K562 (cell line): ENCODE results near the gene CREB3L1. TPM values are rescaled to one million over a fixed set of nuclear protein-coding genes. Genes with fewer than 3 reads are reported as not detected.

ENCODE experiments used
- ATAC-seq: fragments of 200-7000 bp; cut with Tn5 transposase; 3 replicates; pipeline ENCODE4 v1.9.1; 2020; ENCODE audit warnings: moderate library complexity
- BruUV-seq: library from RNA; stranded (reverse); fragments of 400-500 nt; replicated peaks from 2 replicates; lab custom pipeline; 2021; lab: Mats Ljungman, UMichigan
- CTCF ChIA-PET: fragments of 300-600 bp; formaldehyde crosslinking; extraction: SDS; loops from one replicate; lab custom pipeline; 2021; ENCODE audit warnings: low intra/inter-chr PET ratio; lab: Yijun Ruan, JAX
- POLR2A ChIA-PET: fragments of 300-600, 350-650 bp; sonication (Branson Sonifier 250); formaldehyde crosslinking; extraction: SDS; loops from one replicate; lab custom pipeline; 2021; ENCODE audit warnings: antibody characterized with exemption, inconsistent platforms; lab: Yijun Ruan, JAX
- DNase-seq, 4 experiments: peaks; one replicate each; pipeline versions ENCODE4 v3.0.0 to v3.0.0-alpha.2; 2011 to 2018; ENCODE audit warnings: low spot score in 3 of 4, mixed read lengths in 3 of 4; ENCODE audit errors: extremely low read depth in 1 of 4
- FAIRE-seq: peaks from 2 replicates; lab custom pipeline; 2011; peaks lifted over from hg19 to GRCh38; lab: Jason Lieb, UNC
- H2AFZ ChIP-seq: 2 replicates; pipeline ENCODE4 v1.6.0; 2011; ENCODE audit warnings: low read depth, low read length, control low read depth, inconsistent platforms
- H3K27ac ChIP-seq: fragments of 200-600 bp; 3 replicates; pipeline ENCODE4 v1.8.0; 2011; ENCODE audit warnings: low read depth, mild to moderate bottlenecking, control low read depth, inconsistent platforms, low read length, moderate library complexity, mixed read lengths; ENCODE audit errors: extremely low read depth
- H3K27me3 ChIP-seq, 2 experiments: fragments of 300-600 bp in 1 of 2; 2 replicates in 1 of 2; 3 replicates in 1 of 2; pipeline versions ENCODE4 v1.6.0 to v1.8.0; 2011; ENCODE audit warnings: inconsistent platforms in 2 of 2, low read length in 2 of 2, mild to moderate bottlenecking in 1 of 2, mixed read lengths in 1 of 2, moderate library complexity in 1 of 2; ENCODE audit not compliant: control insufficient read depth in 2 of 2, insufficient read depth in 2 of 2
- H3K36me3 ChIP-seq: fragments of 300-600 bp; 3 replicates; pipeline ENCODE4 v1.8.0; 2011; ENCODE audit warnings: mild to moderate bottlenecking, low read length, inconsistent platforms; ENCODE audit not compliant: control insufficient read depth, insufficient read depth
- H3K4me1 ChIP-seq, 2 experiments: fragments of 200-600 bp in 1 of 2; replicated peaks in 1 of 2; 2 replicates in 1 of 2; 3 replicates in 1 of 2; pipeline versions ENCODE4 v1.5.1 to v1.8.0; 2011; ENCODE audit warnings: inconsistent platforms in 2 of 2, low read length in 2 of 2, mild to moderate bottlenecking in 1 of 2, mixed read lengths in 1 of 2, moderate library complexity in 1 of 2; ENCODE audit not compliant: control insufficient read depth in 2 of 2, insufficient read depth in 2 of 2
- H3K4me2 ChIP-seq: 2 replicates; pipeline ENCODE4 v1.6.1; 2011; ENCODE audit warnings: low read length, control low read depth, inconsistent platforms, mixed read lengths; ENCODE audit not compliant: insufficient read depth
- H3K4me3 ChIP-seq: fragments of 200-600 bp; sonication (generic), shearing (Covaris generic); 2 replicates; pipeline ENCODE4 v1.5.1; 2016; ENCODE audit warnings: control low read depth, inconsistent platforms
- H3K79me2 ChIP-seq: fragments of 200-600 bp; 3 replicates; pipeline ENCODE4 v1.8.0; 2011; ENCODE audit warnings: low read length, inconsistent platforms; ENCODE audit not compliant: control insufficient read depth, insufficient read depth
- H3K9ac ChIP-seq, 2 experiments: 2 replicates each; pipeline versions ENCODE4 v1.6.0 to v1.6.1; 2011; ENCODE audit warnings: low read depth in 2 of 2, low read length in 2 of 2, control low read depth in 1 of 2, inconsistent platforms in 1 of 2, mild to moderate bottlenecking in 1 of 2, mixed read lengths in 1 of 2; ENCODE audit not compliant: insufficient read depth in 1 of 2
- H3K9me1 ChIP-seq: one replicate; pipeline ENCODE4 v1.6.0; 2011; ENCODE audit warnings: inconsistent platforms, mild to moderate bottlenecking, low read length, moderate library complexity; ENCODE audit not compliant: control insufficient read depth, insufficient read depth
- H3K9me3 ChIP-seq: replicated peaks from 2 replicates; pipeline ENCODE4 v1.5.1; 2011; ENCODE audit warnings: low read depth, low read length, inconsistent platforms; ENCODE audit not compliant: control insufficient read depth, insufficient read depth
- H4K20me1 ChIP-seq: replicated peaks from 2 replicates; pipeline ENCODE4 v1.6.1; 2011; ENCODE audit warnings: low read length, inconsistent platforms, mixed read lengths; ENCODE audit not compliant: control insufficient read depth, insufficient read depth
- ASH1L ChIP-seq: fragments of 450-650 bp; IDR thresholded peaks from 2 replicates; pipeline ENCODE4 v1.6.1; 2018; ENCODE audit warnings: borderline replicate concordance, mild to moderate bottlenecking, low read depth; ENCODE audit not compliant: partially characterized antibody
- CHD4 ChIP-seq: fragments of 200-600 bp; sonication (generic); IDR thresholded peaks from 3 replicates; pipeline ENCODE4 v1.6.1; 2012; ENCODE audit warnings: low read depth, mild to moderate bottlenecking, mixed read lengths, low read length, inconsistent platforms; ENCODE audit not compliant: insufficient read depth, insufficient replicate concordance, poor library complexity, severe bottlenecking
- DIDO1 ChIP-seq: fragments of 450-650 bp; IDR thresholded peaks from 2 replicates; pipeline ENCODE4 v1.6.1; 2016; ENCODE audit warnings: low read depth, missing biosample characterization, missing genetic modification characterization
- GABPB1 ChIP-seq: sonication (generic); formaldehyde crosslinking; IDR thresholded peaks from 2 replicates; pipeline ENCODE4 v1.8.0; 2022; ENCODE audit warnings: mild to moderate bottlenecking, missing genetic modification reagents
- MCM2 ChIP-seq: fragments of 450-650 bp; IDR thresholded peaks from 2 replicates; pipeline ENCODE4 v1.6.1; 2017; ENCODE audit warnings: low read depth, mild to moderate bottlenecking
- MYC ChIP-seq, 2 experiments: fragments of 250-450 bp in 1 of 2; sonication (Bioruptor Pico) in 1 of 2; IDR thresholded peaks; 2 replicates each; pipeline versions ENCODE4 v1.5.1 to v1.6.1; 2012 to 2021; ENCODE audit warnings: low read depth in 2 of 2, borderline replicate concordance in 1 of 2, improper control_type of control experiment in 1 of 2, low read length in 1 of 2, mild to moderate bottlenecking in 1 of 2, moderate library complexity in 1 of 2
- TEAD1 ChIP-seq, 2 experiments: fragments of 450-650 bp in 1 of 2; sonication (generic) in 1 of 2; formaldehyde crosslinking; IDR thresholded peaks; 2 replicates each; pipeline versions ENCODE4 v1.4.0 to v1.8.0; 2020 to 2022; ENCODE audit warnings: mild to moderate bottlenecking in 2 of 2, missing genetic modification reagents in 1 of 2
- ZNF124 ChIP-seq: sonication (generic); formaldehyde crosslinking; IDR thresholded peaks from 2 replicates; pipeline ENCODE4 v1.8.1; 2022; ENCODE audit warnings: missing genetic modification reagents
- ZNF133 ChIP-seq: fragments of 250-450 bp; sonication (Bioruptor Pico); IDR thresholded peaks from 2 replicates; pipeline ENCODE4 v1.4.0; 2020; ENCODE audit warnings: mild to moderate bottlenecking
- ZNF140 ChIP-seq: fragments of 250-450 bp; sonication (Bioruptor Pico); IDR thresholded peaks from 2 replicates; pipeline ENCODE4 v1.8.0; 2021; ENCODE audit warnings: moderate library complexity, mild to moderate bottlenecking, inconsistent platforms
- ZNF23 ChIP-seq: fragments of 250-450 bp; sonication (Bioruptor Pico); IDR thresholded peaks from 2 replicates; pipeline ENCODE4 v1.4.0; 2020; ENCODE audit warnings: mild to moderate bottlenecking
- ZNF3 ChIP-seq: fragments of 250-450 bp; sonication (Bioruptor Pico); IDR thresholded peaks from 2 replicates; pipeline ENCODE4 v1.5.0; 2021; ENCODE audit warnings: mild to moderate bottlenecking, moderate library complexity
- WGBS: fragments of 100-300 bp; shearing (Covaris generic); methylation state at CpG from one replicate; pipeline ENCODE4 v1.1.6; 2016; ENCODE audit warnings: low coverage, mixed read lengths; ENCODE audit not compliant: insufficient coverage; ENCODE audit errors: missing lambda C conversion rate; 5-methylcytosine and 5-hydroxymethylcytosine counted together
- in situ Hi-C: fragments of 300-500 bp; cut with MboI; formaldehyde crosslinking; loops from 4 replicates; pipeline ENCODE4 v1.15.0; 2018; ENCODE audit warnings: inconsistent platforms, mixed read lengths
- intact Hi-C: fragments of 100-400 bp; cut with micrococcal nuclease; formaldehyde crosslinking; loops from 2 replicates; pipeline ENCODE4 v1.14.2; 2022
- polyA plus RNA-seq, 8 experiments: library from polyadenylated mRNA; depleted of rRNA in 4 of 8; stranded (reverse) in 5 of 8; unstranded in 3 of 8; fragments of >200 nt; fragmentation: Nextera tagmentation in 2 of 8; fragmentation: Illumina TruSeq in 1 of 8; extraction: Ambion mirVana in 2 of 8; extraction: Trizol in 1 of 8; gene quantifications; 2 replicates each; pipeline versions ENCODE4 v1.2.1 to v1.2.3, GENCODE V29; 2011 to 2014; ENCODE audit warnings: inconsistent platforms in 1 of 8, missing spikeins in 1 of 8
- total RNA-seq, 7 experiments: library from RNA; depleted of rRNA in 6 of 7; stranded (reverse); fragments of >200 nt in 6 of 7; fragmentation: Illumina TruSeq in 2 of 7; extraction: Trizol in 2 of 7; gene quantifications; 2 replicates each; pipeline versions ENCODE4 v1.2.1 to v1.2.3, GENCODE V29; 2011 to 2021; ENCODE audit warnings: low replicate concordance in 1 of 7
- TF ChIP-seq, protein P1 (sequence below): fragments of 450-650 bp; IDR thresholded peaks from 2 replicates; pipeline ENCODE4 v1.6.1; 2016; ENCODE audit warnings: borderline replicate concordance
- TF ChIP-seq, protein P2 (sequence below), 2 experiments: fragments of 450-650 bp; IDR thresholded peaks; 2 replicates each; pipeline ENCODE4 v1.6.1; 2016

Gene CREB3L1
- total and polyA plus RNA-seq, 9 of the 15 experiments (the other 6 are each of a cell fraction or from before 2014, with no cell fraction given): 1.2 to 27.6 (median 3.7) TPM

DNA sequence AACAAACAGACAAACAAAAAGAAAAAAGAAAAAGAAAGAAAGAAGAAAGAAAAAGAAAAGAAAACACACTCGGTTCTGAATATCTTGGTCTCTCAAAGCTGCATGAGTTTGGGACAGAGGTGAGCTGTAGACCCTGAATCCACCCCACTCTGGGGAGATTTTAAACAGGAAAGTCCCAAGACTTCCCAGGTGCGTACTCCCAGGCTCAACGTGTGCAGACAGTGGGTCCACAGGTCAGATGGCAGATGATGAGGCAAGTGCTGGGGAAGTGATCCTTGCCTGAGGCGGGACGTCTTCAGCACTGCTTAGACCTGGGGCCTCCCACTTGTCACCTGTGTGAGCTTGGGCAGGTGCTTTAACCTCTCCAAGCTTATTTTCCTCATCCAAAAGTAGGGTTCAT, 9.3 kb downstream of the CREB3L1 start:
- BruUV-seq: no TSS peak
- Histone ChIP-seq H2AFZ (no peak overlapping the region), H3K9me1 (peaks cover 3% of the 10 kb centered on the region), H3K9ac (no peak overlapping the region; a peak in 1 of 4 replicates), H3K4me2 (no peak overlapping the region), H4K20me1 (0 out of 2 replicates have a peak, but pooled peaks cover 2% of the 10 kb centered on the region), H3K79me2 (peaks cover 11% of the 10 kb centered on the region; the same call in 2 of the 3 replicates), H3K27me3 (no peaks in the 10 kb centered on the region), H3K4me3 (no peak overlapping the region), H3K4me1 (peaks cover 15 to 24% of the 10 kb centered on the region in 2 experiments)
- CTCF ChIA-PET: no interaction called here
- no peak for FAIRE-seq
- TF ChIP-seq ZNF23: no peak
- TF ChIP-seq, protein P1, sequence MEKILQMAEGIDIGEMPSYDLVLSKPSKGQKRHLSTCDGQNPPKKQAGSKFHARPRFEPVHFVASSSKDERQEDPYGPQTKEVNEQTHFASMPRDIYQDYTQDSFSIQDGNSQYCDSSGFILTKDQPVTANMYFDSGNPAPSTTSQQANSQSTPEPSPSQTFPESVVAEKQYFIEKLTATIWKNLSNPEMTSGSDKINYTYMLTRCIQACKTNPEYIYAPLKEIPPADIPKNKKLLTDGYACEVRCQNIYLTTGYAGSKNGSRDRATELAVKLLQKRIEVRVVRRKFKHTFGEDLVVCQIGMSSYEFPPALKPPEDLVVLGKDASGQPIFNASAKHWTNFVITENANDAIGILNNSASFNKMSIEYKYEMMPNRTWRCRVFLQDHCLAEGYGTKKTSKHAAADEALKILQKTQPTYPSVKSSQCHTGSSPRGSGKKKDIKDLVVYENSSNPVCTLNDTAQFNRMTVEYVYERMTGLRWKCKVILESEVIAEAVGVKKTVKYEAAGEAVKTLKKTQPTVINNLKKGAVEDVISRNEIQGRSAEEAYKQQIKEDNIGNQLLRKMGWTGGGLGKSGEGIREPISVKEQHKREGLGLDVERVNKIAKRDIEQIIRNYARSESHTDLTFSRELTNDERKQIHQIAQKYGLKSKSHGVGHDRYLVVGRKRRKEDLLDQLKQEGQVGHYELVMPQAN: no peak
- TF ChIP-seq ZNF124 (CRISPR knock-in tag): no peak
- no peak for TF ChIP-seq DIDO1 (tag)
- no peak for TF ChIP-seq CHD4
- TF ChIP-seq ZNF3 (CRISPR knock-in tag): no peak
- no peak for TF ChIP-seq ZNF140 (CRISPR knock-in tag)
- TF ChIP-seq MCM2: no peak
- TF ChIP-seq TEAD1 (CRISPR knock-in tag; IDR thresholded peaks at IDR 0.05): no peak
- TF ChIP-seq, protein P2, sequence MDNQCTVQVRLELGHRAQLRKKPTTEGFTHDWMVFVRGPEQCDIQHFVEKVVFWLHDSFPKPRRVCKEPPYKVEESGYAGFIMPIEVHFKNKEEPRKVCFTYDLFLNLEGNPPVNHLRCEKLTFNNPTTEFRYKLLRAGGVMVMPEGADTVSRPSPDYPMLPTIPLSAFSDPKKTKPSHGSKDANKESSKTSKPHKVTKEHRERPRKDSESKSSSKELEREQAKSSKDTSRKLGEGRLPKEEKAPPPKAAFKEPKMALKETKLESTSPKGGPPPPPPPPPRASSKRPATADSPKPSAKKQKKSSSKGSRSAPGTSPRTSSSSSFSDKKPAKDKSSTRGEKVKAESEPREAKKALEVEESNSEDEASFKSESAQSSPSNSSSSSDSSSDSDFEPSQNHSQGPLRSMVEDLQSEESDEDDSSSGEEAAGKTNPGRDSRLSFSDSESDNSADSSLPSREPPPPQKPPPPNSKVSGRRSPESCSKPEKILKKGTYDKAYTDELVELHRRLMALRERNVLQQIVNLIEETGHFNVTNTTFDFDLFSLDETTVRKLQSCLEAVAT (IDR thresholded peaks at IDR 0.05): no peak
- no peak for TF ChIP-seq GABPB1 (CRISPR knock-in tag)
- no peak for TF ChIP-seq ASH1L
- TF ChIP-seq MYC (IDR thresholded peaks at IDR 0.05; ENCODE audit: low read depth, low read length): no peak
- TF ChIP-seq MYC (CRISPR knock-in tag; IDR thresholded peaks at IDR 0.05; ENCODE audit: borderline replicate concordance, low read depth): no peak
- TF ChIP-seq ZNF133 (CRISPR knock-in tag): no peak
- TF ChIP-seq, all 486 proteins: peak for 0
- 64% methylated on average over 5 of the region's 5 CpGs for WGBS
- H3K9me3 ChIP-seq: no peaks in the 10 kb centered on the region
- POLR2A ChIA-PET: interaction anchor here (0.9 to 3.8 kb wide), 2 partner anchors 9 kb away, joined by 3 to 20 read pairs; partner anchors contain the start of gene CREB3L1
- ATAC-seq (no peak), DNase-seq (no peak)
- in situ Hi-C loops (no loop called here), intact Hi-C loops (no loop called here)
- no peak overlapping the region for H3K27ac ChIP-seq
- H3K36me3 ChIP-seq: no peaks in the 10 kb centered on the region
